ENCODE results near the gene UEVLD. TPM values are rescaled to one million over a fixed set of nuclear protein-coding genes. Genes with fewer than 3 reads are reported as not detected.

UEVLD gene
- total RNA-seq, 1 donor from 2014 or later: 9.2 TPM

GRCh38 chr11:18502352-18502751, 86.2 kb downstream of the UEVLD start:
- H3K4me1 Mint-ChIP-seq (ENCODE audit: low read depth, unreplicated experiment): no peaks in the 10 kb centered on the region
- DNase-seq: no peak
- TF ChIP-seq CTCF (IDR thresholded peaks at IDR 0.05; ENCODE audit: partially characterized antibody, unreplicated experiment): no peak
- no peak overlapping the region for H3K27ac Mint-ChIP-seq (ENCODE audit: unreplicated experiment)
- H3K36me3 Mint-ChIP-seq (ENCODE audit: unreplicated experiment): no peaks in the 10 kb centered on the region
- H3K4me3 Mint-ChIP-seq (ENCODE audit: unreplicated experiment): no peak overlapping the region
- H3K9me3 Mint-ChIP-seq (ENCODE audit: unreplicated experiment): no peaks in the 10 kb centered on the region
- H3K27me3 Mint-ChIP-seq (ENCODE audit: unreplicated experiment): no peaks in the 10 kb centered on the region

GRCh38 chr11:18501629-18502028, 86.9 kb downstream of the UEVLD start:
- no peak for TF ChIP-seq CTCF (IDR thresholded peaks at IDR 0.05; ENCODE audit: partially characterized antibody, unreplicated experiment)
- no peak for DNase-seq
- Mint-ChIP-seq H3K4me1 (ENCODE audit: low read depth, unreplicated experiment) (no peaks in the 10 kb centered on the region), H3K27ac (ENCODE audit: unreplicated experiment) (no peak overlapping the region), H3K27me3 (ENCODE audit: unreplicated experiment) (no peaks in the 10 kb centered on the region), H3K9me3 (ENCODE audit: unreplicated experiment) (no peaks in the 10 kb centered on the region), H3K36me3 (ENCODE audit: unreplicated experiment) (no peaks in the 10 kb centered on the region), H3K4me3 (ENCODE audit: unreplicated experiment) (no peak overlapping the region)

GRCh38 chr11:18498039-18498438, 90.5 kb downstream of the UEVLD start:
- no peak for TF ChIP-seq CTCF (IDR thresholded peaks at IDR 0.05; ENCODE audit: partially characterized antibody, unreplicated experiment)
- H3K9me3 Mint-ChIP-seq (ENCODE audit: unreplicated experiment): no peaks in the 10 kb centered on the region
- DNase-seq: no peak
- no peaks in the 10 kb centered on the region for H3K4me1 Mint-ChIP-seq (ENCODE audit: low read depth, unreplicated experiment)
- no peak overlapping the region for H3K27ac Mint-ChIP-seq (ENCODE audit: unreplicated experiment)
- H3K27me3 Mint-ChIP-seq (ENCODE audit: unreplicated experiment): no peaks in the 10 kb centered on the region
- H3K4me3 Mint-ChIP-seq (ENCODE audit: unreplicated experiment): no peak overlapping the region
- no peaks in the 10 kb centered on the region for H3K36me3 Mint-ChIP-seq (ENCODE audit: unreplicated experiment)

GRCh38 chr11:18495703-18496102, 92.8 kb downstream of the UEVLD start:
- Mint-ChIP-seq H3K36me3 (ENCODE audit: unreplicated experiment) (no peaks in the 10 kb centered on the region), H3K4me3 (ENCODE audit: unreplicated experiment) (no peak overlapping the region), H3K4me1 (ENCODE audit: low read depth, unreplicated experiment) (no peaks in the 10 kb centered on the region), H3K9me3 (ENCODE audit: unreplicated experiment) (no peaks in the 10 kb centered on the region), H3K27ac (ENCODE audit: unreplicated experiment) (no peak overlapping the region), H3K27me3 (ENCODE audit: unreplicated experiment) (no peaks in the 10 kb centered on the region)
- TF ChIP-seq CTCF (IDR thresholded peaks at IDR 0.05; ENCODE audit: partially characterized antibody, unreplicated experiment): no peak
- no peak for DNase-seq

- Mint-ChIP-seq H3K27ac (ENCODE audit: unreplicated experiment) (no peak overlapping the region), H3K27me3 (ENCODE audit: unreplicated experiment) (no peaks in the 10 kb centered on the region)
Observed at GRCh38 chr11:18495271-18495670, 93.3 kb downstream of the UEVLD start.

More at GRCh38 chr11:18495271-18495670, 93.3 kb downstream of the UEVLD start:
- no peaks in the 10 kb centered on the region for H3K4me1 Mint-ChIP-seq (ENCODE audit: low read depth, unreplicated experiment)
- H3K36me3 Mint-ChIP-seq (ENCODE audit: unreplicated experiment): no peaks in the 10 kb centered on the region
- no peak overlapping the region for H3K4me3 Mint-ChIP-seq (ENCODE audit: unreplicated experiment)
- no peak for TF ChIP-seq CTCF (IDR thresholded peaks at IDR 0.05; ENCODE audit: partially characterized antibody, unreplicated experiment)
- H3K9me3 Mint-ChIP-seq (ENCODE audit: unreplicated experiment): no peaks in the 10 kb centered on the region
- DNase-seq: no peak
